C4-2B (cell line): ENCODE measurements around the gene PLD5.
"Not testable (repeated sequence)": the region's sequence is repeated elsewhere in the genome, so short reads cannot be mapped to it uniquely, and the experiment has no call there.

Experiments
- H3K27ac ChIP-seq: fragments of 450-650 bp; 2 replicates; pipeline ENCODE4 v1.5.1; 2017
- CTCF ChIP-seq: fragments of 450-650 bp; conservative IDR thresholded peaks from 2 replicates; pipeline ENCODE4 v1.5.1; 2017; ENCODE audit warnings: mild to moderate bottlenecking
- ZFX ChIP-seq: fragments of 450-650 bp; IDR thresholded peaks from 2 replicates; pipeline ENCODE4 v1.6.1; 2017

Gene PLD5

GRCh38 chr1:242401937-242402336 lies 122.6 kb downstream of the PLD5 start:
- TF ChIP-seq ZFX (no peak), CTCF (no peak)
- H3K27ac ChIP-seq: no peak overlapping the region

GRCh38 chr1:242398351-242398750 lies 126.1 kb downstream of the PLD5 start:
- no peak for TF ChIP-seq CTCF
- TF ChIP-seq ZFX: no peak
- H3K27ac ChIP-seq: no peak overlapping the region

- H3K27ac ChIP-seq: no peak overlapping the region
- TF ChIP-seq CTCF: no peak
- no peak for TF ChIP-seq ZFX
Measured at GRCh38 chr1:242391896-242392295, 132.6 kb downstream of the PLD5 start.

GRCh38 chr1:242376121-242376520 lies 148.4 kb downstream of the PLD5 start:
- not testable (repeated sequence) for H3K27ac ChIP-seq

- H3K27ac ChIP-seq: not testable (repeated sequence)
Measured at GRCh38 chr1:242350446-242350845, 174.1 kb downstream of the PLD5 start.

GRCh38 chr1:242349636-242350035 lies 174.9 kb downstream of the PLD5 start:
- no peak for TF ChIP-seq ZFX
- no peak for TF ChIP-seq CTCF

GRCh38 chr1:242330865-242331264 lies 193.6 kb downstream of the PLD5 start:
- H3K27ac ChIP-seq: not testable (repeated sequence)

More at GRCh38 chr1:242349636-242350035, 174.9 kb downstream of the PLD5 start:
- no peak overlapping the region for H3K27ac ChIP-seq

GRCh38 chr1:242327381-242327780 lies 197.1 kb downstream of the PLD5 start:
- not testable (repeated sequence) for H3K27ac ChIP-seq

- H3K27ac ChIP-seq: not testable (repeated sequence)
Measured at GRCh38 chr1:242321981-242322380, 202.5 kb downstream of the PLD5 start.

GRCh38 chr1:242318140-242318539 lies 206.4 kb downstream of the PLD5 start:
- H3K27ac ChIP-seq: no peak overlapping the region
- TF ChIP-seq ZFX (no peak), CTCF (no peak)

GRCh38 chr1:242314865-242315264 lies 209.6 kb downstream of the PLD5 start:
- H3K27ac ChIP-seq: not testable (repeated sequence)

- peak overlapping the region; percentile 10; the same call in 1 of the 2 replicates for H3K27ac ChIP-seq
Measured at GRCh38 chr1:242314085-242314649, 210.3 kb downstream of the PLD5 start.

GRCh38 chr1:242308681-242309080 lies 215.8 kb downstream of the PLD5 start:
- not testable (repeated sequence) for H3K27ac ChIP-seq

- H3K27ac ChIP-seq: not testable (repeated sequence)
Measured at GRCh38 chr1:242293781-242294180, 230.7 kb downstream of the PLD5 start.

GRCh38 chr1:242288067-242288466 lies 236.4 kb downstream of the PLD5 start:
- H3K27ac ChIP-seq: not testable (repeated sequence)
